ENCODE measurements around the gene CRLF2. TPM values are rescaled to one million over a fixed set of nuclear protein-coding genes. Genes with fewer than 3 reads are reported as not detected.

The CRLF2 gene
- total and polyA plus RNA-seq, 2 donors (not counting 3 experiments of a cell fraction or from before 2014, with no cell fraction given) = not detected

DNA sequence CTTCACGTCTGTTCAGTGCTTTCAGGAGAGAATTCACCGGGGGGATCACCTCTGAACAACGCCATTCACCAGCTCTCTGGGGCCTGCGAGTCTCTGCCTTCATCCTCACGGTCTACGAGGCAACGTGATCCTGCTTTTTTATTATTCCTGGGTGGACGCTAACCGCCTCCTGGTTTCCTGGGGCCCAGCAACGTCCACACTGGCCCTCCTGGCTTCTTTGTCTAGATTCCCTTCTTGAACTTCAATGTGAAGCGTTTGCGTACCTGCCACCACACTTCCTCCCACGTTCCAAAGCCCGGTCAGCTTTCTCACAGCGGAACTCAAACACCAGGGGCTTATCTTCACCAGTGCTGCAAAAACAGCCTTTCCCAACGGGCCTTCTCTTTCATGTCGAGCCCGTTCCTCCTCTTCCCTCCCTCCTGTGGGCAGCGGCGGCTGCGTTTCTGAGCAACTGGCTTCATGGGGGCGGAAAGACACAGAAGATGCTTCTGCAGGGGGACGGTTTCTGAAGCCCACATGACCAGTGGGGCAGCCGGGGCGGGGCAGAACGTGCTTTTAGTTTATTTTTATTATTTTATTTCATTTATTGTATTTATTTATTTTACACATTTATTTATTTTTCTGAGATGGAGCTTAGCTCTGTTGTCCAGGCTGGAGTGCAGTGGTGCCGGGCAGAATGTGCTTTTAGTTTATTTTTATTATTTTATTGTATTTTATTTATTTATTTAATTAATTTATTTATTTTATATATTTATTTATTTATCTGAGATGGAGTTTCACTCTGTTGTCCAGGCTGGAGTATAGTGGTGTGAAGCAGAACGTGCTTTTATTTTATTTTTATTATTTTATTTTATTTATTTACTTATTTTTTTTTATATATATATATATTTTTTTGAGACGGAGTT is 64.6 kb downstream of the CRLF2 start:
- Histone ChIP-seq H3K27me3 (ENCODE audit: control insufficient read depth in 2 of 2, insufficient read depth in 2 of 2, low read length in 2 of 2) (no peaks in the 10 kb centered on the region), H3K9me3 (replicated peaks; ENCODE audit: control insufficient read depth, insufficient read depth, low read length) (no peaks in the 10 kb centered on the region), H3K4me3 (replicated peaks in 1 of 3; ENCODE audit: insufficient read depth in 1 of 3, low read depth in 1 of 3, low read length in 3 of 3) (no peak overlapping the region), H4K20me1 (replicated peaks; ENCODE audit: control insufficient read depth, extremely low read depth, insufficient read depth, low read length) (no peaks in the 10 kb centered on the region), H3K4me1 (ENCODE audit: control insufficient read depth, extremely low read depth, insufficient read depth, low read length) (no peaks in the 10 kb centered on the region), H3K36me3 (ENCODE audit: control insufficient read depth in 2 of 2, extremely low read depth in 1 of 2, insufficient read depth in 2 of 2, low read length in 2 of 2) (no peaks in the 10 kb centered on the region), H3K4me2 (ENCODE audit: insufficient read depth, low read length) (no peak overlapping the region), H3K9me1 (replicated peaks; ENCODE audit: control insufficient read depth, extremely low read depth, insufficient read depth, low read length) (no peaks in the 10 kb centered on the region), H3K27ac (ENCODE audit: insufficient read depth, low read depth, low read length) (no peak overlapping the region), H3K79me2 (ENCODE audit: control insufficient read depth, insufficient read depth, low read length) (no peaks in the 10 kb centered on the region), H2AFZ (ENCODE audit: low read depth, low read length) (no peak overlapping the region), H3K9ac (replicated peaks; ENCODE audit: extremely low read depth, insufficient read depth, low read length) (no peak overlapping the region)
- no peak for FAIRE-seq
- POLR2A ChIA-PET = no interaction called here
- TF ChIP-seq POLR2A (IDR thresholded peaks at IDR 0.05; ENCODE audit: low read depth, low read length) (no peak), FOS (IDR thresholded peaks at IDR 0.05; ENCODE audit: borderline replicate concordance, insufficient read depth, low read length) (no peak), JUN (IDR thresholded peaks at IDR 0.05; ENCODE audit: borderline replicate concordance, insufficient read depth, insufficient read length, low read depth) (no peak), GATA2 (IDR thresholded peaks at IDR 0.05; ENCODE audit: insufficient read depth, insufficient read length, low read depth, low read length) (no peak), EZH2 (IDR thresholded peaks at IDR 0.05; ENCODE audit: borderline replicate concordance, low read depth, low read length, severe bottlenecking) (no peak), MYC (IDR thresholded peaks at IDR 0.05; ENCODE audit: low read depth, low read length) (no peak), POLR2AphosphoS5 (IDR thresholded peaks at IDR 0.05; ENCODE audit: insufficient read depth, low read depth, low read length) (no peak)
- TF ChIP-seq, protein P1, sequence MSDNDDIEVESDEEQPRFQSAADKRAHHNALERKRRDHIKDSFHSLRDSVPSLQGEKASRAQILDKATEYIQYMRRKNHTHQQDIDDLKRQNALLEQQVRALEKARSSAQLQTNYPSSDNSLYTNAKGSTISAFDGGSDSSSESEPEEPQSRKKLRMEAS (IDR thresholded peaks at IDR 0.05; ENCODE audit: insufficient read depth, insufficient read length) = no peak
- TF ChIP-seq, protein P2, sequence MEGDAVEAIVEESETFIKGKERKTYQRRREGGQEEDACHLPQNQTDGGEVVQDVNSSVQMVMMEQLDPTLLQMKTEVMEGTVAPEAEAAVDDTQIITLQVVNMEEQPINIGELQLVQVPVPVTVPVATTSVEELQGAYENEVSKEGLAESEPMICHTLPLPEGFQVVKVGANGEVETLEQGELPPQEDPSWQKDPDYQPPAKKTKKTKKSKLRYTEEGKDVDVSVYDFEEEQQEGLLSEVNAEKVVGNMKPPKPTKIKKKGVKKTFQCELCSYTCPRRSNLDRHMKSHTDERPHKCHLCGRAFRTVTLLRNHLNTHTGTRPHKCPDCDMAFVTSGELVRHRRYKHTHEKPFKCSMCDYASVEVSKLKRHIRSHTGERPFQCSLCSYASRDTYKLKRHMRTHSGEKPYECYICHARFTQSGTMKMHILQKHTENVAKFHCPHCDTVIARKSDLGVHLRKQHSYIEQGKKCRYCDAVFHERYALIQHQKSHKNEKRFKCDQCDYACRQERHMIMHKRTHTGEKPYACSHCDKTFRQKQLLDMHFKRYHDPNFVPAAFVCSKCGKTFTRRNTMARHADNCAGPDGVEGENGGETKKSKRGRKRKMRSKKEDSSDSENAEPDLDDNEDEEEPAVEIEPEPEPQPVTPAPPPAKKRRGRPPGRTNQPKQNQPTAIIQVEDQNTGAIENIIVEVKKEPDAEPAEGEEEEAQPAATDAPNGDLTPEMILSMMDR (IDR thresholded peaks at IDR 0.05; ENCODE audit: extremely low read depth in 1 of 2, insufficient read depth in 1 of 2, low read depth in 1 of 2, low read length in 2 of 2) = no peak
- CTCF ChIA-PET = no interaction called here
- DNase-seq (ENCODE audit: low read depth, low spot score) = no peak
- intact Hi-C loops (cut with micrococcal nuclease) (no loop called here), dilution Hi-C loops (cut with MboI; ENCODE audit: extremely low pct_ligation_motif_present, low sequenced_read_pairs) (no loop called here)
- no TSS peak for BruUV-seq (replicated peaks)
